Embryonic facial prominence (tissue), 1 donor: ENCODE results near the gene CRAMP1.
"Not testable (repeated sequence)": the region's sequence is repeated elsewhere in the genome, so short reads cannot be mapped to it uniquely, and the experiment has no call there.

Experiments used
- DNase-seq: peaks from one replicate; pipeline ENCODE4 v3.0.0-alpha.2; 2016; ENCODE audit errors: extremely low spot score

The CRAMP1 gene

GRCh38 chr16:1713331-1713730, 101.2 kb downstream of the CRAMP1 start:
- no peak for DNase-seq

GRCh38 chr16:1713933-1714332, 101.8 kb downstream of the CRAMP1 start:
- no peak for DNase-seq

- no peak for DNase-seq
These were observed 103.1 kb downstream of the CRAMP1 start for GRCh38 chr16:1715220-1715619.

- not testable (repeated sequence) for DNase-seq
These were observed 106.1 kb downstream of the CRAMP1 start for GRCh38 chr16:1718236-1718635.

- not testable (repeated sequence) for DNase-seq
These were observed 107.5 kb downstream of the CRAMP1 start for GRCh38 chr16:1719559-1720229.

GRCh38 chr16:1721372-1721771, 109.2 kb downstream of the CRAMP1 start:
- no peak for DNase-seq

- no peak for DNase-seq
These were observed 111.4 kb downstream of the CRAMP1 start for GRCh38 chr16:1723450-1724147.

GRCh38 chr16:1724491-1724890, 112.3 kb downstream of the CRAMP1 start:
- no peak for DNase-seq

- no peak for DNase-seq
These were observed 114.7 kb downstream of the CRAMP1 start for GRCh38 chr16:1726661-1727502.
